ENCODE results near the gene SCGN. TPM values are rescaled to one million over a fixed set of nuclear protein-coding genes. Genes with fewer than 3 reads are reported as not detected.

Gene SCGN
- polyA plus RNA-seq, 1 experiment: not detected

DNA sequence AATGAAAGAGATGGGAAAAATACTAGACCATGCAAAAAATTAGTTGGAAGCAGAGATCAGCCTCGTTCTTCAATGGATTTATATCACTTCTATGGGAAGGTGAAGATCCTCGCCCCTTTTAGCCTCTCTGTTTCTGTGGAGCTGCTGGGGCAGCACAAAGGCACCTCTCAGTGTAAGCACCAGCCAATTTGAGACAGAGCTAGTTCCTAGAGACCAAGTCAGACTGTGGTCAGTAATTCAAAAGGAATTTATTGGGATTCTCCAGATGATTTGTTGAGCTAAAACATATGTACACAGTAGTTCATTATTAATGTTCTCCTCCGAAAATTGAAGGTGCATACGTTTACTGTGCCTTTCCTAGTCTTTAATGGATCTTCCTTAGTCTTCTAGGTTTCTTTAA is 42.4 kb downstream of the SCGN start:
- TF ChIP-seq, protein P1, sequence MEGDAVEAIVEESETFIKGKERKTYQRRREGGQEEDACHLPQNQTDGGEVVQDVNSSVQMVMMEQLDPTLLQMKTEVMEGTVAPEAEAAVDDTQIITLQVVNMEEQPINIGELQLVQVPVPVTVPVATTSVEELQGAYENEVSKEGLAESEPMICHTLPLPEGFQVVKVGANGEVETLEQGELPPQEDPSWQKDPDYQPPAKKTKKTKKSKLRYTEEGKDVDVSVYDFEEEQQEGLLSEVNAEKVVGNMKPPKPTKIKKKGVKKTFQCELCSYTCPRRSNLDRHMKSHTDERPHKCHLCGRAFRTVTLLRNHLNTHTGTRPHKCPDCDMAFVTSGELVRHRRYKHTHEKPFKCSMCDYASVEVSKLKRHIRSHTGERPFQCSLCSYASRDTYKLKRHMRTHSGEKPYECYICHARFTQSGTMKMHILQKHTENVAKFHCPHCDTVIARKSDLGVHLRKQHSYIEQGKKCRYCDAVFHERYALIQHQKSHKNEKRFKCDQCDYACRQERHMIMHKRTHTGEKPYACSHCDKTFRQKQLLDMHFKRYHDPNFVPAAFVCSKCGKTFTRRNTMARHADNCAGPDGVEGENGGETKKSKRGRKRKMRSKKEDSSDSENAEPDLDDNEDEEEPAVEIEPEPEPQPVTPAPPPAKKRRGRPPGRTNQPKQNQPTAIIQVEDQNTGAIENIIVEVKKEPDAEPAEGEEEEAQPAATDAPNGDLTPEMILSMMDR (IDR thresholded peaks at IDR 0.05; ENCODE audit: insufficient read depth, low read depth, low read length): no peak
- no peaks in the 10 kb centered on the region for H3K27me3 ChIP-seq (ENCODE audit: control insufficient read depth, insufficient read depth, low read length)
- DNase-seq (ENCODE audit: low read depth): peak; percentile 28
- ChIA-PET POLR2A (no interaction called here), CTCF (interaction anchor here (0.8 to 1.5 kb wide), 3 partner anchors 23 to 25 kb away, joined by 3 read pairs; no protein-coding TSS in a partner anchor)
- no peaks in the 10 kb centered on the region for H3K36me3 ChIP-seq (ENCODE audit: control insufficient read depth, insufficient read depth, low read length)
- no peak overlapping the region for H3K4me3 ChIP-seq (ENCODE audit: low read depth, low read length)

- TF ChIP-seq, protein P1 (IDR thresholded peaks at IDR 0.05; ENCODE audit: insufficient read depth, low read depth, low read length): no peak
- POLR2A ChIA-PET: no interaction called here
Observed at GRCh38 chr6:25695671-25696070, 43.7 kb downstream of the SCGN start.

GRCh38 chr6:25697537-25698340 is 45.7 kb downstream of the SCGN start:
- H3K27me3 ChIP-seq (ENCODE audit: control insufficient read depth, insufficient read depth, low read length): no peaks in the 10 kb centered on the region
- POLR2A ChIA-PET: interaction anchor here (0.6 kb wide), 1 partner anchor 320 kb away, joined by 3 read pairs; no protein-coding TSS in a partner anchor
- no peak overlapping the region for H3K4me3 ChIP-seq (ENCODE audit: low read depth, low read length)
- H3K36me3 ChIP-seq (ENCODE audit: control insufficient read depth, insufficient read depth, low read length): no peaks in the 10 kb centered on the region
- no peak for DNase-seq (ENCODE audit: low read depth)
- CTCF ChIA-PET: interaction anchor here (0.5 to 0.6 kb wide), 2 partner anchors 11 to 63 kb away, joined by 3 to 5 read pairs; no protein-coding TSS in a partner anchor
- TF ChIP-seq, protein P1 (IDR thresholded peaks at IDR 0.05; ENCODE audit: insufficient read depth, low read depth, low read length): no peak

More at GRCh38 chr6:25695671-25696070, 43.7 kb downstream of the SCGN start:
- H3K27me3 ChIP-seq (ENCODE audit: control insufficient read depth, insufficient read depth, low read length): no peaks in the 10 kb centered on the region
- no peak for DNase-seq (ENCODE audit: low read depth)
- no peaks in the 10 kb centered on the region for H3K36me3 ChIP-seq (ENCODE audit: control insufficient read depth, insufficient read depth, low read length)
- CTCF ChIA-PET: interaction anchor here (1.5 kb wide), 2 partner anchors 23 to 25 kb away, joined by 3 read pairs; no protein-coding TSS in a partner anchor
- H3K4me3 ChIP-seq (ENCODE audit: low read depth, low read length): no peak overlapping the region

DNA sequence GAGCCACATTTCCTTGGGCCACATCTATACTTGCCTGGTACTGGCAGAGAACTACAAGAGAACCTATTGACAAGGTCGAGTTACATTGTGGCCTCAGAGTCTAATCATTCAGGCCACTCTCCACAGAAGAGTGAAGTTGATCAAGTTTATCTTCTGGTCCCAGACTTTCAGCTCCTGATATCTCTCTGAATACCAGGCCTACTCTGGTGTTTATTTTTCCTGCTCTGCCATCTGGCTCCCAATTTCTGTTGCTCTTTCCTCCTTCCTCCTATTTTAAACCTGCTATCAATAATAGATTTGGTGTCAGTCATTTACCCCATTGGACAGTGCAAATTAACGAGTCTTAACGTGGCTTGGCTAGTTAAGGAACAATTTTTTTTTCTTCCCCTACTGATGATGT is 46.6 kb downstream of the SCGN start:
- TF ChIP-seq, protein P1 (IDR thresholded peaks at IDR 0.05; ENCODE audit: insufficient read depth, low read depth, low read length): no peak
- no peak overlapping the region for H3K4me3 ChIP-seq (ENCODE audit: low read depth, low read length)
- ChIA-PET POLR2A (no interaction called here), CTCF (no interaction called here)
- DNase-seq (ENCODE audit: low read depth): no peak
- no peaks in the 10 kb centered on the region for H3K27me3 ChIP-seq (ENCODE audit: control insufficient read depth, insufficient read depth, low read length)
- no peaks in the 10 kb centered on the region for H3K36me3 ChIP-seq (ENCODE audit: control insufficient read depth, insufficient read depth, low read length)

GRCh38 chr6:25699649-25700048 is 47.6 kb downstream of the SCGN start:
- Histone ChIP-seq H3K27me3 (ENCODE audit: control insufficient read depth, insufficient read depth, low read length) (no peaks in the 10 kb centered on the region), H3K36me3 (ENCODE audit: control insufficient read depth, insufficient read depth, low read length) (no peaks in the 10 kb centered on the region), H3K4me3 (ENCODE audit: low read depth, low read length) (no peak overlapping the region)
- ChIA-PET CTCF (interaction anchor here (0.6 kb wide), 1 partner anchor 19 kb away, joined by 3 read pairs; no protein-coding TSS in a partner anchor), POLR2A (no interaction called here)
- no peak for DNase-seq (ENCODE audit: low read depth)
- TF ChIP-seq, protein P1 (IDR thresholded peaks at IDR 0.05; ENCODE audit: insufficient read depth, low read depth, low read length): no peak
